ENCODE measurements around the gene LPAR4.

LPAR4 gene, protein sequence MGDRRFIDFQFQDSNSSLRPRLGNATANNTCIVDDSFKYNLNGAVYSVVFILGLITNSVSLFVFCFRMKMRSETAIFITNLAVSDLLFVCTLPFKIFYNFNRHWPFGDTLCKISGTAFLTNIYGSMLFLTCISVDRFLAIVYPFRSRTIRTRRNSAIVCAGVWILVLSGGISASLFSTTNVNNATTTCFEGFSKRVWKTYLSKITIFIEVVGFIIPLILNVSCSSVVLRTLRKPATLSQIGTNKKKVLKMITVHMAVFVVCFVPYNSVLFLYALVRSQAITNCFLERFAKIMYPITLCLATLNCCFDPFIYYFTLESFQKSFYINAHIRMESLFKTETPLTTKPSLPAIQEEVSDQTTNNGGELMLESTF

GRCh38 chrX:78747489-78747888 lies at the start of gene LPAR4:
TSS of gene LPAR4 (plus strand) at chrX:78747720. CDS start at chrX:78754870, 7,150 bp downstream.
- H3K27me3 Mint-ChIP-seq, result no peaks in the 10 kb centered on the region
- no peak within 1 kb of the TSS for H3K27ac Mint-ChIP-seq
- H3K9me3 Mint-ChIP-seq, result no peaks in the 10 kb centered on the region
- H3K4me3 Mint-ChIP-seq, result no peak within 1 kb of the TSS
- CTCF ChIA-PET, result interaction anchor here (0.7 kb wide), 1 partner anchor 93 kb away, joined by 4 read pairs; no protein-coding TSS in a partner anchor
- DNase-seq, result no peak
- no peaks in the 10 kb centered on the region for H3K36me3 Mint-ChIP-seq
- no peaks in the 10 kb centered on the region for H3K4me1 Mint-ChIP-seq

DNA sequence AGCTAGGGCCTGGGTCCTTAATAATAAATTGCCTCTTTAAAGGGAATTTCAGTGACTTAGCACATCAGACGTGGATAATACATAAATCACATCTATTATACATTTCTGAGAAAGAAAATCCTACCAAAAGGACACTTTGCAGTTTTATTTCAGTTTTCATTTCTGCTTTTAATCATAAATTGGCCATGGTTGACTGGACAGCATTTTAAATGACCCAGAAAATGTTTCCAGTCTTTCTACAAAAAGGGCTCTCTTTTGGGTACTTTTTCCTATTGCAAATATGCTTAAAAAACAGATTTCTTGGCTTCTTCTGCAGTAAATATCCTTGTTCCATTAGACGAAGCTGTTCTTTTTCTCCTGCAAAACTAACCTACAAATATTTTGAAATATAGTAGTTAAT lies 41.4 kb upstream of the LPAR4 start:
- Mint-ChIP-seq H3K36me3 (no peaks in the 10 kb centered on the region), H3K9me3 (no peaks in the 10 kb centered on the region), H3K27me3 (no peaks in the 10 kb centered on the region), H3K4me1 (no peaks in the 10 kb centered on the region), H3K4me3 (no peak overlapping the region), H3K27ac (no peak overlapping the region)
- CTCF ChIA-PET, result no interaction called here
- DNase-seq, result no peak

GRCh38 chrX:78708262-78708661 lies 39.3 kb upstream of the LPAR4 start:
- Mint-ChIP-seq H3K4me3 (no peak overlapping the region), H3K4me1 (no peaks in the 10 kb centered on the region), H3K36me3 (no peaks in the 10 kb centered on the region), H3K9me3 (no peaks in the 10 kb centered on the region), H3K27ac (no peak overlapping the region), H3K27me3 (no peaks in the 10 kb centered on the region)
- no peak for DNase-seq
- CTCF ChIA-PET, result interaction anchor here (1.1 to 2.0 kb wide), 2 partner anchors 112 to 152 kb away, joined by 3 to 11 read pairs; no protein-coding TSS in a partner anchor

DNA sequence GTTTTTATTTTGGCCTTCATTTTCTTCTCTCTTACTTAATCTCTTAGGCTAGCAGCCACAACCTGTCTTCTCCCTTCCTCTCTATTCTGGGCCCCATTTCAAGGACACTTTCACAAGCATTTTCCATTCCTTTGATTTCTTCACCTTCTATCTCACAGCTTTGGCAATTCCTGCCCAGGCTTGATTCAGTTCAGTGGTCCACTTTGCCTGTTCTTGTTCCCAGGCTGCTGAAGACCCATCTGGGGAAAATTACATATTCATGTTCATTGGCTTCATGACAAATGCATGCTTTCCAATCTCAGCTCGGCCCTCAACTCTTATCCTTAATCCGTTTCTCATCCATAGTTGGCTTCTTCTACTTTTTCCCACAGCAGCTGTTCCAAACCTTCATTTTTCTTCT lies 38.7 kb upstream of the LPAR4 start:
- Mint-ChIP-seq H3K27ac (no peak overlapping the region), H3K4me1 (no peaks in the 10 kb centered on the region), H3K27me3 (no peaks in the 10 kb centered on the region), H3K36me3 (no peaks in the 10 kb centered on the region), H3K4me3 (no peak overlapping the region), H3K9me3 (no peaks in the 10 kb centered on the region)
- CTCF ChIA-PET, result interaction anchor here (1.1 to 2.0 kb wide), 2 partner anchors 112 to 153 kb away, joined by 3 to 11 read pairs; no protein-coding TSS in a partner anchor
- no peak for DNase-seq

- DNase-seq, result no peak
- H3K9me3 Mint-ChIP-seq, result no peaks in the 10 kb centered on the region
- no peaks in the 10 kb centered on the region for H3K36me3 Mint-ChIP-seq
- CTCF ChIA-PET, result no interaction called here
- no peaks in the 10 kb centered on the region for H3K27me3 Mint-ChIP-seq
- peaks cover 4% of the 10 kb centered on the region for H3K4me1 Mint-ChIP-seq
- no peak overlapping the region for H3K27ac Mint-ChIP-seq
- H3K4me3 Mint-ChIP-seq, result no peak overlapping the region
Measured at GRCh38 chrX:78710171-78710570, 37.3 kb upstream of the LPAR4 start.

GRCh38 chrX:78712336-78712735 lies 35.2 kb upstream of the LPAR4 start:
- Mint-ChIP-seq H3K4me3 (no peak overlapping the region), H3K27me3 (no peaks in the 10 kb centered on the region), H3K4me1 (peaks cover 4% of the 10 kb centered on the region), H3K27ac (no peak overlapping the region), H3K9me3 (no peaks in the 10 kb centered on the region), H3K36me3 (no peaks in the 10 kb centered on the region)
- CTCF ChIA-PET, result no interaction called here
- DNase-seq, result no peak

DNA sequence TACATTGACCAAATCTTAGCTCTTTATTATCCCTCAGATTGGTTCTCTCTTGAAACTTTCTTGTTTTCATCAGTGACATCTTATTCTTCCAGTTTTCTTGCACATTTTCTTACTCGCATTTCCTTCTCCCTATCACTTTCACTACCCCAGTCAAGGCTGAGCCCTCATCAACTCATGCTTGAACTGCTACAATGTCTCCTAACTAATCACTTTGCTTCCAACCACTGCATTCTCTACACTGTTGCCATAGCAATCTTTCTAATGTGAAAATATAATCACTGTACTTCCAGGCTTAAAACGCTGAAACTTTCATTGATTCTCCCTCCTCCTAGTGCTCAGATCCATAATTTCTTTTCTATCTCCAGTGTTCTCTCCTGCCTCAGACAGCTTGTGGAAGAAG lies 22.2 kb upstream of the LPAR4 start:
- no peak overlapping the region for H3K27ac Mint-ChIP-seq
- no peak overlapping the region for H3K4me3 Mint-ChIP-seq
- no peaks in the 10 kb centered on the region for H3K27me3 Mint-ChIP-seq
- H3K36me3 Mint-ChIP-seq, result no peaks in the 10 kb centered on the region
- H3K9me3 Mint-ChIP-seq, result peaks cover 4% of the 10 kb centered on the region
- H3K4me1 Mint-ChIP-seq, result no peaks in the 10 kb centered on the region
- CTCF ChIA-PET, result no interaction called here
- DNase-seq, result no peak

DNA sequence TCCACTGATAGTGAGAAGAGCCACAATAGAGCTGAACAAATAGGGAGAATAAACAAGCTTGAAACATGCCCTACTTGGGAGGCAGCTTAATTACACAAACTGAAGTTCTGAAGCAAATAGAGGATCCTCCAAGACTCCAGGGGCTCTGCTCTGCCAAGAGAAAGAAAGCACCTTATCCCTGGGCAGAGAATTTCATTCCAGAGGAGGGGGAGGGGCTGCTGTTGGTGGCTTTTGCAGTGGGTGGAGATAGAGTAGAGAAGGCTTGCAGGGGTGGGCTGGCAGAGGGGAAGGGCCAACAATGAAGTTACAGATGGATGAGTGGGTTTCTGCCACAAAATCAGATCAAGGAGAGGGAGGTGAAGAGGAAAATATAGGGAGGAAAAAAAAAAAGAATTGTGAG lies 1.0 kb upstream of the LPAR4 start:
- no peak overlapping the region for H3K27ac Mint-ChIP-seq
- CTCF ChIA-PET, result no interaction called here
- H3K36me3 Mint-ChIP-seq, result no peaks in the 10 kb centered on the region
- no peaks in the 10 kb centered on the region for H3K4me1 Mint-ChIP-seq
- H3K27me3 Mint-ChIP-seq, result no peaks in the 10 kb centered on the region
- no peak for DNase-seq
- H3K4me3 Mint-ChIP-seq, result no peak overlapping the region
- no peaks in the 10 kb centered on the region for H3K9me3 Mint-ChIP-seq

DNA sequence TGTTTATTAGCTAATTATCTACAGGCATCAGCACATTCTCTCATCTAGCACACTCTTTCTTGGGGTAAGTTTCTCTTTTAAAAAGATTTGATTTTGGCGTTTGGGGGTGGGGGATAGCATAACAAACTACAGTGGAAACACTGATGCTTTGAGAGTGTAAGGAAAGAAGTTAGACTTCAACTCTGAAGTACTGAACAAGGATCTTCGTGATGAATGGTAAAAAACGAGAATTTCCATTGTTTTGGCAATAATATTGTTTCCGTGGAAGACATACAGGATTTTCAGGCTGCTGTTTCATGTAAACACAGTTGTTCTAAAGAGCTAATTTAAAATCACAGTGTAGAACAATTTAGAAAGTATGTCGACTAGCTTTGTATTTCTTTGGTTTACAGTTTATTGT lies 451 bp downstream of the LPAR4 start:
- no peak overlapping the region for H3K27ac Mint-ChIP-seq
- no peaks in the 10 kb centered on the region for H3K27me3 Mint-ChIP-seq
- no peaks in the 10 kb centered on the region for H3K4me1 Mint-ChIP-seq
- H3K4me3 Mint-ChIP-seq, result no peak overlapping the region
- H3K36me3 Mint-ChIP-seq, result no peaks in the 10 kb centered on the region
- no peaks in the 10 kb centered on the region for H3K9me3 Mint-ChIP-seq
- no peak for DNase-seq
- CTCF ChIA-PET, result interaction anchor here (0.7 kb wide), 1 partner anchor 93 kb away, joined by 4 read pairs; no protein-coding TSS in a partner anchor

DNA sequence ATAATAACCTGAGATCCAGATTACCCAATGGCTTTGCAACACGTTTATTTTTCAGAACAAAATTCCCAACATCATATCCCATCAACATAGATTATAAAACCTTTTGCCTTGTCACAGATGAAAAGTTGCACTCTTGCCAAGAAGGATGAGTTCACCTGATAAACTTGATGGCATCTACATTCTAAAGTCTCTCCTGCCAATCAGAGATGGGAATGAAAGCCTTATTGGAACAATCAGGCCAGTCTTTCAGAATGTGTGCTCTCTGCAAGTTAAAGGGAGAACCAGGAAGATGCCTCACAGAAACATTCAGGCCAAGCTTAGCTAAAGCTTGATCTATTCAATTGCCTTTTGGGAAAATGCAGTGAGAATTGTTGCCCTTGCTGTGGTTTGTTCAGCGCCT lies 1.3 kb downstream of the LPAR4 start:
- H3K27ac Mint-ChIP-seq, result no peak overlapping the region
- H3K9me3 Mint-ChIP-seq, result no peaks in the 10 kb centered on the region
- H3K4me1 Mint-ChIP-seq, result no peaks in the 10 kb centered on the region
- CTCF ChIA-PET, result no interaction called here
- DNase-seq, result no peak
- no peaks in the 10 kb centered on the region for H3K36me3 Mint-ChIP-seq
- no peak overlapping the region for H3K4me3 Mint-ChIP-seq
- no peaks in the 10 kb centered on the region for H3K27me3 Mint-ChIP-seq

DNA sequence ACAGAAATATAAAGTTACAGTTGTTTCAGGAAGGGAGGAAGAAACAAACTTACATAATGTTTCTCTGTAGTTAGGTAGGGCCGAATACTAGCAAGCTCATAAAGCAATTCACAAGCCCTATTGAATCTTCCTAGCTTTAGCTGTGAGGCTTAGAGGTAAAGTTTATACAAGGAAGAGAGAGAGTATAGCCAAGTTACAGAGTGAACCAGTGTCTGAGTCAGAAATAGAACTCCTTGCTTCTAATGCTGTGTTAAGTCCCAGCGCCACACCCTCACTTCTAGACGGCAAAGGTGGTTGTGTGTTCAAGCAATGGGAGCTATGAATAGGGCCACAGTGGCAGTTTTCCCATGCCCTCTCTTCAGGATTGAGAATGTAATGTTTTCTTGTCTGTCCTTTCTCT lies 6.1 kb downstream of the LPAR4 start:
- Mint-ChIP-seq H3K9me3 (no peaks in the 10 kb centered on the region), H3K4me1 (peaks cover 7% of the 10 kb centered on the region), H3K27me3 (no peaks in the 10 kb centered on the region), H3K4me3 (no peak overlapping the region), H3K27ac (no peak overlapping the region), H3K36me3 (no peaks in the 10 kb centered on the region)
- no peak for DNase-seq
- CTCF ChIA-PET, result no interaction called here

DNA sequence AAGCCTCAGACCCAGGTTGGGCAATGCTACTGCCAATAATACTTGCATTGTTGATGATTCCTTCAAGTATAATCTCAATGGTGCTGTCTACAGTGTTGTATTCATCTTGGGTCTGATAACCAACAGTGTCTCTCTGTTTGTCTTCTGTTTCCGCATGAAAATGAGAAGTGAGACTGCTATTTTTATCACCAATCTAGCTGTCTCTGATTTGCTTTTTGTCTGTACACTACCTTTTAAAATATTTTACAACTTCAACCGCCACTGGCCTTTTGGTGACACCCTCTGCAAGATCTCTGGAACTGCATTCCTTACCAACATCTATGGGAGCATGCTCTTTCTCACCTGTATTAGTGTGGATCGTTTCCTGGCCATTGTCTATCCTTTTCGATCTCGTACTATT lies 7.4 kb downstream of the LPAR4 start:
- no peaks in the 10 kb centered on the region for H3K36me3 Mint-ChIP-seq
- CTCF ChIA-PET, result no interaction called here
- no peak for DNase-seq
- no peaks in the 10 kb centered on the region for H3K27me3 Mint-ChIP-seq
- no peaks in the 10 kb centered on the region for H3K9me3 Mint-ChIP-seq
- H3K4me3 Mint-ChIP-seq, result no peak overlapping the region
- peaks cover 7% of the 10 kb centered on the region for H3K4me1 Mint-ChIP-seq
- H3K27ac Mint-ChIP-seq, result no peak overlapping the region

DNA sequence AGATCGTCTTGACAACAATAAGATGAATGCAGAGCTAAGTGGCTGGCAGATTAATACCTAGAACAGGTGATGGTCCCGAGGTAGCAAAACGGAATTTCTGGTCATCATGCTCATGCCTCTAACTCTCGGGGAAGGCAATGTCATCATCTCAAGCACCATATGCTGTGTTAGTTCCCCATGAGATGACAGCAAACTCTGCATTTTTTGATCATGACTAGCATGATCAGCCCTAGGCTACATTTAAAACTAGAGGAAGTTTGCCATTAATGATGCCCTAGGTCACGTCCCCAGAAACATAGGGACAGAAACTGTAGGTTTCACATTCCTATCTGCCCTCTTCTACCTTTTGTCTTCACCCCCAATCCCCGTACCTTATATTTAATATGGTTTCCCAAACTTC lies 11.6 kb downstream of the LPAR4 start:
- Mint-ChIP-seq H3K27ac (no peak overlapping the region), H3K4me1 (peaks cover 14% of the 10 kb centered on the region), H3K36me3 (no peaks in the 10 kb centered on the region), H3K4me3 (no peak overlapping the region), H3K9me3 (no peaks in the 10 kb centered on the region), H3K27me3 (no peaks in the 10 kb centered on the region)
- no peak for DNase-seq
- CTCF ChIA-PET, result interaction anchor here (0.7 kb wide), 1 partner anchor 657 kb away, joined by 3 read pairs; no protein-coding TSS in a partner anchor

DNA sequence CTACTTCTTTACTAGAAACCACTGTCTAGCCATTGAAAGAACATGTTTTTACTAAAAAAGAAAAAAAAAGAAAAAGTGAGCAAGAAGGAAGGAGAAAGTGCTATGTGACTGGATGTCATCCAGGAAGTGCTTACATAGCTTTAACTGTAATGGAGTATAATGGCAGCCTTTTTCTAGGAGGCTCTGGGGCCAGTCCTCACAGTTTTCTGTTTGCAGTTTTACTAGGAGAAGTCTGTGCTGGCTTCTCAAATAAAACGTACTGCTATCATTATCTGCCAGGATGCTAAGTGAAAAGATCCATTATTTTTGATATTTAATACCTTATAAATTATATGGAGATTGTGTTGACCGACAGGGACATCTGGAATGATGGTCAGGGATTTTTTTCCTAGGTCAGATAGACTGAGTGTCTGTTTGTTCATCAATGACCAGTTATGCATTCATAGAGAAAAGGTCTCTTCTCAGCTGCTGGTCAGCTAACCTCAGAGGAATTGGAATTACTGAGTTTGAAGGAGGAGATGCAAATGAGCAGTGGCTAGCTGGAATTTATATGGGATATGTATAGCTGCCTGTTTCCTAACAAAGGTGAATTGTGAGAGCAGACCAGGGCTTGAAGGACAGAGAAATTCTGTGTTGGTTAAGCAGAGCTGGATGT lies 21.7 kb downstream of the LPAR4 start:
- CTCF ChIA-PET, result no interaction called here
- Mint-ChIP-seq H3K4me3 (no peak overlapping the region), H3K4me1 (no peaks in the 10 kb centered on the region), H3K36me3 (no peaks in the 10 kb centered on the region), H3K27me3 (no peaks in the 10 kb centered on the region), H3K27ac (no peak overlapping the region), H3K9me3 (no peaks in the 10 kb centered on the region)
- DNase-seq, result no peak

DNA sequence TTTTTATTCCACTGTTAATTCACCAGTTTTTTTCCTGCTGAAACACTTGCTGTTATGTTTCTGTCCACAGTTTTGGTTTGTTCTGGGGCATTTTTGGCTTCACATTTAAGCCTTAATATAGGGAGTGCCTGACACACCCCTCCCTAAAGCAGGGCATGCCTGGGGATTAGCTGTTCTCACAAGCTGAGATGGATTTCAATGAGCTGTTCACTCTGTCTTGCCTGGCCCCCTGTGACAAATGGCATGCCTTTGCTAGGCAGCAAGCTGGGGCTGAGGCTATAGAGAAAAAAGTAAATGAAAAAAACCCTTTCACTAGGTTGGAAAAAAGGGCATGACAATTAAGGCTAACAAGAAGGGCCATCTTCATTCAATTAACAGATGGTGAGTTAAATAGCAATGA lies 22.4 kb downstream of the LPAR4 start:
- Mint-ChIP-seq H3K4me3 (no peak overlapping the region), H3K27me3 (no peaks in the 10 kb centered on the region), H3K4me1 (no peaks in the 10 kb centered on the region), H3K9me3 (no peaks in the 10 kb centered on the region), H3K27ac (no peak overlapping the region), H3K36me3 (no peaks in the 10 kb centered on the region)
- CTCF ChIA-PET, result interaction anchor here (0.6 kb wide), 1 partner anchor 1587 kb away, joined by 3 read pairs; no protein-coding TSS in a partner anchor
- DNase-seq, result no peak
